ENCODE data around the gene TPK1.

TPK1 gene

GRCh38 chr7:144517749-144518148 lies 318.1 kb downstream of the TPK1 start:
- no peak for TF ChIP-seq CTCF (IDR thresholded peaks at IDR 0.05; ENCODE audit: insufficient read depth, missing control alignments)
- FAIRE-seq (peak; percentile 73), DNase-seq (ENCODE audit: insufficient read length, low spot score) (no peak)

GRCh38 chr7:144516729-144517525 lies 318.9 kb downstream of the TPK1 start:
- DNase-seq (ENCODE audit: insufficient read length, low spot score) (no peak), FAIRE-seq (peak; percentile 95)
- no peak for TF ChIP-seq CTCF (IDR thresholded peaks at IDR 0.05; ENCODE audit: insufficient read depth, missing control alignments)

- no peak for DNase-seq (ENCODE audit: insufficient read length, low spot score)
- peak; percentile 72 for FAIRE-seq
- peak; percentile 91 for TF ChIP-seq CTCF (IDR thresholded peaks at IDR 0.05; ENCODE audit: insufficient read depth, missing control alignments)
Observed at GRCh38 chr7:144513334-144513733, 322.5 kb downstream of the TPK1 start.

DNA sequence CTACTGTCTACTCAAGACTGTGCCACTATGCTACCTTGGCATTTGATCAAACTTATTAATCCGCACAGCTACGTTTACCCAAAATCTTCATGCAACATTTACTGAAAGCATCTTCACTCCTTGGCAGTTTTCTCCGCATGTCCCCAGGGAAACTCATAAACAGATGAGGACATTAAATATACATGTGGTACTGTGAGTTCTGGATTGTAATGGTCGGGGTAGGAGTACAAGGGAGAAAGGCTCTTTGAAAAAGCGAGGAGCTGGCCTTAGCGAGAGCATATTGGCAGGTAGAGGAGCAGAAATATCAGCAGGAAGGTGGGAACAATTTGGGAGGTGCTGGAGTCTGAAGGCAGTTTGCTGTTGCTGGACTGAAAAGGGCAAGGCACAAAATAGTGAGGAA lies 325.2 kb downstream of the TPK1 start:
- FAIRE-seq: no peak
- DNase-seq (ENCODE audit: insufficient read length, low spot score): no peak
- no peak for TF ChIP-seq CTCF (IDR thresholded peaks at IDR 0.05; ENCODE audit: insufficient read depth, missing control alignments)

GRCh38 chr7:144508702-144509101 lies 327.2 kb downstream of the TPK1 start:
- FAIRE-seq: no peak

GRCh38 chr7:144503215-144503614 lies 332.6 kb downstream of the TPK1 start:
- DNase-seq (ENCODE audit: insufficient read length, low spot score): no peak
- no peak for FAIRE-seq
- no peak for TF ChIP-seq CTCF (IDR thresholded peaks at IDR 0.05; ENCODE audit: insufficient read depth, missing control alignments)

More at GRCh38 chr7:144508702-144509101, 327.2 kb downstream of the TPK1 start:
- TF ChIP-seq CTCF (IDR thresholded peaks at IDR 0.05; ENCODE audit: insufficient read depth, missing control alignments): no peak
- no peak for DNase-seq (ENCODE audit: insufficient read length, low spot score)

- FAIRE-seq (no peak), DNase-seq (ENCODE audit: insufficient read length, low spot score) (no peak)
- no peak for TF ChIP-seq CTCF (IDR thresholded peaks at IDR 0.05; ENCODE audit: insufficient read depth, missing control alignments)
Observed at GRCh38 chr7:144500225-144500624, 335.6 kb downstream of the TPK1 start.

Data from D721Med (cell line).